Measurements from ENCODE around the gene JUND. TPM values are rescaled to one million over a fixed set of nuclear protein-coding genes. Genes with fewer than 3 reads are reported as not detected.
A peak's percentile ranks its signal among the peaks of the same experiment; 100 is the strongest.

JUND gene
- total and polyA plus RNA-seq, 4 experiments from 2014 or later, result 16.5 to 163 (median 148) TPM

DNA sequence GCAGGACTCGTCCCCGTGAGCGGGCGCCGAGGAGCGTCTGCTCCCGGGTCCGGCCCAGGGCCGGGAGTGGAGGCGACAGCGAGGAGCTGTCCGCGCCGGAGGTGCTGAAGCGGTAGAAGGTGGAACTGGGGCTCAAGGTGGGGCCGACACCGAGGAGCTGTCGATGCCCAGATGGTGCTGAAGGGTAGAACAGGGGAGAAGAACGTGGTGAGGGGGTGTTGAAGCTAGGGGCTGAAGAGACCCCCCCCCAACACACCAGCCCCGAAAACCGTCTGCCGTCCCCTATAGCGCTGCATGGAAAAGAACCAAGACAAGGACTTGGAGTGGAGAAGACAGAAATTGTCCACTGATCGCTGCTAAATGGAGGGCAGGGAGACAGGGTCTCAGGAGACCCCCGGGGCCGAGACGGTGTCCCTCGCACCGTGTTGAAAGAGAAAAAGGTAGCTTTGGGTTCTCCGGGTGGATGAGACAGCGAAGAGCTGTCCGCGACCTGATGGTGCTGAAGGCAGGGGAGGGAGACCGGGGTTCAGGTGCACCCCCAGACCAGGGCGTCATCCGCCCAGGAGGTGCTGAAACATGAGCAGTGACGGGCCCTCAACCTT is 48.1 kb downstream of the JUND start:
- ChIA-PET POLR2A (ENCODE audit: partially characterized antibody) (interaction anchor here (0.6 to 1.1 kb wide), 3 partner anchors 9 to 136 kb away, joined by 3 read pairs; partner anchors contain the start of gene RAB3A), CTCF (ENCODE audit: partially characterized antibody) (interaction anchor here (0.6 to 1.3 kb wide), 3 partner anchors 8 to 94 kb away, joined by 3 to 6 read pairs (median 3); no protein-coding TSS in a partner anchor)
- no peak overlapping the region for H3K4me3 Mint-ChIP-seq
- peaks cover 0 to 11% (median 6%) of the 10 kb centered on the region in 8 donors for H3K9me3 Mint-ChIP-seq
- H3K36me3 Mint-ChIP-seq, result peaks cover 0 to 4% of the 10 kb centered on the region in 2 donors
- Histone ChIP-seq H3K9me3 (ENCODE audit: control insufficient read depth in 1 of 2, low read length in 2 of 2) (no peaks in the 10 kb centered on the region), H3K27ac (ENCODE audit: low read depth, low read length) (no peak overlapping the region), H3K27me3 (ENCODE audit: insufficient read depth, low read length) (peaks cover 25% of the 10 kb centered on the region), H3K36me3 (ENCODE audit: insufficient read depth, low read length) (no peaks in the 10 kb centered on the region), H3K4me3 (ENCODE audit: low read length in 2 of 2) (no peak overlapping the region), H3K4me1 (ENCODE audit: insufficient read depth, low read length) (no peaks in the 10 kb centered on the region)
- DNase-seq, result peak; percentile 43 to 66 (median 54)
- peaks cover 47% of the 10 kb centered on the region in 2 donors for H3K27me3 Mint-ChIP-seq
- peaks cover 0 to 4% (median under 1%) of the 10 kb centered on the region in 4 donors for H3K4me1 Mint-ChIP-seq
- H3K27ac Mint-ChIP-seq, result no peak overlapping the region
- intact Hi-C loops (cut with micrococcal nuclease), result no loop called here

DNA sequence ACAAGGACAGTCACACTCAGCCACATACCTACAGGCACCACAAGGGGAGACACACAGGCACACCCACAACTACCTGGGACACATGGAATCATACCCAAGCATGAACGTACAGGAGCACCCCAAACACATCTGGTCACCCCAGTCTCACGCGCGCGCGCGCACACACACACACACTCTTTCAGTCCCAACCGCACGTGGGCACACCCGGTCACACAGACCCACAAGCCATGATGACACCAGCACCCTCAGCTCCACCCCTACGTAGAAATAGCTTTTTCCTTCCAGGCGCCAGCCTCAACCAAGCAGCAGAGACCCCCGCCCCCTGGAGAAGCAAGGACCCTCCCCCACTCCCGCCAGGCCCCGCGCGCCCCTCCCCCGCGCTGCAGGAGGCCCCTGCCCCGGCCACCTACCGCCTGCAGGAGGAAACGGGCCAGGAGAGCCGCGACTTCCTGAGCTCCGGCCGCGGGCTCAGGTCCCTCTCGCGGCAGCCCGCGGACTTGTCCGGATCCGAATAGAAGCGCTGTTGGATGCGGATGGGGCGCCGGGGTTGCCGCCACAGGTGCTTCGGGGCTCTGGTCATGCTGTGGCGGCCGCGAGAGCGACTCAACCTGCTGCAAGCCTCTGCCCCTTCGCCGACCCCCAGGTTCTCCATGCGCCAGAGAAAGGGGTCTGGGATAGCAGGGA is 48.7 kb downstream of the JUND start:
- H3K4me3 Mint-ChIP-seq, result no peak overlapping the region
- peaks cover 0 to 4% (median under 1%) of the 10 kb centered on the region in 4 donors for H3K4me1 Mint-ChIP-seq
- intact Hi-C loops (cut with micrococcal nuclease), result no loop called here
- peak overlapping the region in 1 of 7 donors; percentile 55 for H3K27ac Mint-ChIP-seq
- Histone ChIP-seq H3K4me1 (ENCODE audit: insufficient read depth, low read length) (no peaks in the 10 kb centered on the region), H3K27me3 (ENCODE audit: insufficient read depth, low read length) (peaks cover 26% of the 10 kb centered on the region), H3K27ac (ENCODE audit: low read depth, low read length) (no peak overlapping the region), H3K36me3 (ENCODE audit: insufficient read depth, low read length) (no peaks in the 10 kb centered on the region), H3K9me3 (ENCODE audit: control insufficient read depth in 1 of 2, low read length in 2 of 2) (no peaks in the 10 kb centered on the region), H3K4me3 (ENCODE audit: low read length in 2 of 2) (no peak overlapping the region)
- POLR2A ChIA-PET (ENCODE audit: partially characterized antibody), result interaction anchor here (0.7 kb wide), 1 partner anchor 14 kb away, joined by 4 read pairs; no protein-coding TSS in a partner anchor
- DNase-seq, result no peak
- CTCF ChIA-PET (ENCODE audit: partially characterized antibody), result interaction anchor here (0.6 to 1.5 kb wide), 6 partner anchors 8 to 178 kb away, joined by 3 to 6 read pairs (median 3); no protein-coding TSS in a partner anchor
- peaks cover 0 to 11% (median 6%) of the 10 kb centered on the region in 8 donors for H3K9me3 Mint-ChIP-seq
- H3K27me3 Mint-ChIP-seq, result peaks cover 51 to 52% of the 10 kb centered on the region in 2 donors
- peaks cover 0 to 4% of the 10 kb centered on the region in 2 donors for H3K36me3 Mint-ChIP-seq

DNA sequence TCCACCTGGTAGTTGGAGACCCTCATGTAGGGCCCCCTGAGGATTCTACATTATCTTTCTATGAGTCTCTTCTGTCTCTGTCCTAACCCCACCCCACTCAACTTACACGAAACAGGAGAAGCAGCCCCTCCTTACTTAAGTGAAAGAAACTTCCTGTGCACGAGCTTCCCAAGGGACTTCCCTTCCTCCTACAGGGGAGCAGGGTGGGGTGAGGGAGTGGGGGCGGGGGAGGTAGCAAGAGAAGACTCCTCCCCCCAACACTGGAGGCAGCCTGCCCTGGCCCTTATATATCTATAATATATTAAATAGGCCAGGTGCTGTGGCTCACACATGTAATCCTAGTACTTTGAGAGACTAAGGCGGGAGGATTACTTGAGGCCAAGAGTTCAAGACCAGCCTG is 49.6 kb downstream of the JUND start:
- peaks cover 35% of the 10 kb centered on the region for H3K27me3 ChIP-seq (ENCODE audit: insufficient read depth, low read length)
- Mint-ChIP-seq H3K27me3 (peaks cover 55 to 58% of the 10 kb centered on the region in 2 donors), H3K36me3 (peaks cover 0 to 4% of the 10 kb centered on the region in 2 donors), H3K27ac (no peak overlapping the region), H3K4me1 (peaks cover 0 to 7% (median 4%) of the 10 kb centered on the region in 4 donors), H3K4me3 (no peak overlapping the region), H3K9me3 (peaks cover 0 to 11% (median 6%) of the 10 kb centered on the region in 8 donors)
- no peaks in the 10 kb centered on the region for H3K36me3 ChIP-seq (ENCODE audit: insufficient read depth, low read length)
- H3K27ac ChIP-seq (ENCODE audit: low read depth, low read length), result no peak overlapping the region
- intact Hi-C loops (cut with micrococcal nuclease), result no loop called here
- POLR2A ChIA-PET (ENCODE audit: partially characterized antibody), result no interaction called here
- CTCF ChIA-PET (ENCODE audit: partially characterized antibody), result interaction anchor here (0.7 to 2.4 kb wide), 6 partner anchors 9 to 179 kb away, joined by 3 to 6 read pairs (median 3); no protein-coding TSS in a partner anchor
- no peak for DNase-seq
- no peaks in the 10 kb centered on the region for H3K4me1 ChIP-seq (ENCODE audit: insufficient read depth, low read length)
- no peaks in the 10 kb centered on the region for H3K9me3 ChIP-seq (ENCODE audit: control insufficient read depth in 1 of 2, low read length in 2 of 2)
- H3K4me3 ChIP-seq (ENCODE audit: low read length in 2 of 2), result no peak overlapping the region

DNA sequence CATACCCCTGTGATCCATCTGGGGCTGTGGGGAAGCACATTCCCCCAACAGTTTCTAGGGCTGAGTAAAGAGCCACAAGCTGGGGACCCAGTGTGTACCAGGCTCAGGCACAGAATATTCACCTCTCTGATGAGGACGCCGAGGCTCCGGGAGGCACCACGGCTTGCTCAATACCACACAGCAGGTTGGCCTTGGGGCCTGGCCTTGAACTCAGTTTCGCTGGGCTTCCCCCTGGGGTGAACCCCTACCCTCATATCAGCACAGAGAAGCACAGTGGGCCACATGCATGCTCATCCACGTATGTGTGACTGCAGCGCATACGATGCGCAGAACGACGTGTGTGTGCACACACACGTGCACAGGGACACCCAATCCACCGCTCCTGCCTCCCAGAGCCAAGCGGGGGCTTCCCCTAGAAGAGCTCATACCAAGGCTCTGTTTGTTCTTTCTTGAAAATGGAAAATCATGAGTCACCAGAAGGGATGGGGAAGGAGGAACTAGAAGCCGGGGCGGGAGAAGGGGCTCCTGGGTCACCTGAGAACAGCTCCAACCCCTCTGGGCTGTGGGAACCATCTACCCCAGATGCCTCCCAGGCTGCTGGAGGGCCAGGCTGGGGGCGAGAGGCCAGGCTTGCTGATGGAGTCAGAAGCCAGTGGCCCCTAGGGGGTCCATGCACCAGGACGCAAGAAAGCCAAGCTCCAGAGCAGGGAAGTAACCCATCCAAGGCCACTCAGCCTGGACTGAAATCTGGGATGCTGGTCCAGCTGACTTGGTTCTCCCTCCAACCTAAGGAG is 50.3 kb downstream of the JUND start:
- peaks cover 0 to 10% (median 6%) of the 10 kb centered on the region in 4 donors for H3K4me1 Mint-ChIP-seq
- Histone ChIP-seq H3K9me3 (ENCODE audit: control insufficient read depth in 1 of 2, low read length in 2 of 2) (no peaks in the 10 kb centered on the region), H3K36me3 (ENCODE audit: insufficient read depth, low read length) (no peaks in the 10 kb centered on the region), H3K4me1 (ENCODE audit: insufficient read depth, low read length) (peaks cover 3% of the 10 kb centered on the region), H3K27ac (ENCODE audit: low read depth, low read length) (no peak overlapping the region), H3K27me3 (ENCODE audit: insufficient read depth, low read length) (peaks cover 36% of the 10 kb centered on the region), H3K4me3 (ENCODE audit: low read length in 2 of 2) (no peak overlapping the region)
- ChIA-PET POLR2A (ENCODE audit: partially characterized antibody) (no interaction called here), CTCF (ENCODE audit: partially characterized antibody) (interaction anchor here (0.7 to 2.4 kb wide), 3 partner anchors 11 to 23 kb away, joined by 3 to 6 read pairs (median 4); no protein-coding TSS in a partner anchor)
- peaks cover 0 to 11% (median 6%) of the 10 kb centered on the region in 8 donors for H3K9me3 Mint-ChIP-seq
- DNase-seq, result no peak
- no peak overlapping the region for H3K27ac Mint-ChIP-seq
- H3K4me3 Mint-ChIP-seq, result no peak overlapping the region
- intact Hi-C loops (cut with micrococcal nuclease), result no loop called here
- H3K27me3 Mint-ChIP-seq, result peaks cover 54 to 59% of the 10 kb centered on the region in 2 donors
- H3K36me3 Mint-ChIP-seq, result peaks cover 0 to 4% of the 10 kb centered on the region in 2 donors

DNA sequence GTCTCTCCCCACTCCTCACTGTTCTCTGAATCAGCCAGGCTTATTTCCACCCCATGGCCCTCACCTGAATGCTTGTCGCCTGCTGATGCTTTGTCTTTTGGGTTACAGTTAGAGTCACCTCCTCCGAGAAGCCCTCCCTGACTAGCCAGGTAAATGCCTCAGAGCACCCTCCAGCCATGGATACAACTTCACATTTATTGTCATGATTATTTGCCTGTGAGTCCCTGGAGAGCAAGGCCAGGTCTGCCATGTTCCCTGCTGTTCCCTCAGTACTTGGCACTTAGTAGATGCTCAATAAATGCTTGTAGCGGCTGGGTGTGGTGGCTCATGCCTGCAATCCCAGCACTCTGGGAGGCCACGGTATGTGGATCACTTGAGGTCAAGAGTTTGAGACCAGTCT is 51.5 kb downstream of the JUND start:
- intact Hi-C loops (cut with micrococcal nuclease), result no loop called here
- Mint-ChIP-seq H3K27me3 (peaks cover 57 to 58% of the 10 kb centered on the region in 2 donors), H3K27ac (no peak overlapping the region), H3K4me1 (peaks cover 2 to 21% (median 12%) of the 10 kb centered on the region in 4 donors), H3K4me3 (no peak overlapping the region), H3K36me3 (peaks cover 0 to 4% of the 10 kb centered on the region in 2 donors), H3K9me3 (peaks cover 0 to 11% (median 6%) of the 10 kb centered on the region in 8 donors)
- ChIA-PET CTCF (ENCODE audit: partially characterized antibody) (interaction anchor here (2.4 kb wide), 1 partner anchor 16 kb away, joined by 6 read pairs; no protein-coding TSS in a partner anchor), POLR2A (ENCODE audit: partially characterized antibody) (no interaction called here)
- Histone ChIP-seq H3K27me3 (ENCODE audit: insufficient read depth, low read length) (peaks cover 48% of the 10 kb centered on the region), H3K27ac (ENCODE audit: low read depth, low read length) (no peak overlapping the region), H3K9me3 (ENCODE audit: control insufficient read depth in 1 of 2, low read length in 2 of 2) (no peaks in the 10 kb centered on the region), H3K4me3 (ENCODE audit: low read length in 2 of 2) (no peak overlapping the region), H3K4me1 (ENCODE audit: insufficient read depth, low read length) (peaks cover 15% of the 10 kb centered on the region), H3K36me3 (ENCODE audit: insufficient read depth, low read length) (no peaks in the 10 kb centered on the region)
- DNase-seq, result no peak

Measured in CD4-positive, alpha-beta memory T cell (primary cell).